HG03558 (cell line): ENCODE results near the gene OCIAD1.
"Not testable (repeated sequence)": the region's sequence is repeated elsewhere in the genome, so short reads cannot be mapped to it uniquely, and the experiment has no call there.

Experiments used
- ATAC-seq: cut with Tn5 transposase; IDR thresholded peaks from one replicate; pipeline ENCODE4 v1.9.1; 2021; ENCODE audit warnings: moderate number of reproducible peaks; ENCODE audit not compliant: unreplicated experiment; ENCODE audit errors: extremely low read depth

Gene OCIAD1

DNA sequence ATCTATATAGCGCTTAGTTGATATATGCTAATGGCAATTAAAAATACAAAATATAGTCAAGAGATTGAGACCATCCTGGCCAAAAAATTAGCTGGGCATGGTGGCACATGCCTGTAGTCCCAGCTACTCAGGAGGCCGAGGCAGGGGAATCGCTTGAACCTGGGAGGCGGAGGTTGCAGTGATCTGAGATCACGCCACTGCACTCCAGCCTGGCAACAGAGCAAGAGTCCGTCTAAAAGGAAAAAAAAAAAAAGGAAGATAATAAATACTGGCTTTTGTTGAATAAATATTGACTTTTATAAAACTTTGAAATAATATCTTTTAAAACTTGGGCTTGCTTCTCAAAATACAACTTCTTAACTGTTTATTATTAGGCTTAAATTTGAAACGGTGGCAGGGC is 14.6 kb upstream of the OCIAD1 start:
- ATAC-seq = not testable (repeated sequence)

DNA sequence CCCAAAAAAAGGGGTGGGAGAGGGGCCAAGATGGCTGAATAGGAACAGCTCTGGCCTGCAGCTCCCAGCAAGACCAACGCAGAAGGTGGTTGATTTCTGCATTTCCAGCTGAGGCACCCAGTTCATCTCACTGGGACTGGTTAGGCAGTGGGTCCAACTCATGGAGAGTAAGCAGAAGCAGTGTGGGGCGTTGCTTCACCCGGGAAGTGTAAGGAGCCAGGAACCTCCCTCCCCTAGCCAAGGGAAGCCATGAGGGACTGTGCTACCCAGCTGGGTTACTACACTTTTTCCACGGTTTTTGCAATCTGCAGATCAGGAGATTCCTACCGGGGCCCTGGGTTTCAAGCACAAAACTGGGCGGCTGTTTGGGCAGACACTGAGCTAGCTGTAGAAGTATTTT is 13.9 kb upstream of the OCIAD1 start:
- no peak for ATAC-seq

DNA sequence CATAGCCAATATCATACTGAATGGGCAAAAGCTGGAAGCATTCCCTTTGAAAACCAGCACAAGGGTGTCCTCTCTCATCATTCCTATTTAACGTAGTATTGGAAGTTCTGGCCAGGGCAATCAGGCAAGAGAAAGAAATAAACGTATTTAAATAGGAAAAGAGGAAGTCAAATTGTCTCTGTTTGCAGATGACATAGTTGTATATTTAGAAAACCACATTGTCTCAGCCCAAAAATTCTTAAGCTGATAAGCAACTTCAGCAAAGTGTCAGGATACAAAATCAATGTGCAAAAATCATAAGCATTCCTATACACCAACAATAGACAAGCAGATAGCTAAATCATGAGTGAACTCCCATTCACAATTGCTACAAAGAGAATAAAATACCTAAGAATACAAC is 9.5 kb upstream of the OCIAD1 start:
- not testable (repeated sequence) for ATAC-seq

DNA sequence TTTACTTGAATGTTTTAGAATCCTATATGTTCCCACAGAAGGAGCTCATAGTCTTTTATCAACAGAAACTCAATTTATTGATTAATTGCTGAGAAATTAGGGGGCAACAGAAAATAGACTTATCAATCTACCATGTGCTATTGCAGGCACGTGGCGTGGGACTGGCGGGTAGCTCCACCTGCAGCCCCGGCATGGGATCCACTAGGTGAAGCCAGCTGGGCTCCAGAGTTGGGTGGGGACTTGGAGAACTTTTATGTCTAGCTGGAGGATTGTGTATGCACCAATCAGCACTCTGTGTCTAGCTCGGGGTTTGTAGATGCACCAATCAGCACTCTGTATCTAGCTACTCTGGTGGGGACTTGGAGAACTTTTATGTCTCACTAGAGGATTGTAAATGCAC is 3.3 kb upstream of the OCIAD1 start:
- ATAC-seq = no peak

DNA sequence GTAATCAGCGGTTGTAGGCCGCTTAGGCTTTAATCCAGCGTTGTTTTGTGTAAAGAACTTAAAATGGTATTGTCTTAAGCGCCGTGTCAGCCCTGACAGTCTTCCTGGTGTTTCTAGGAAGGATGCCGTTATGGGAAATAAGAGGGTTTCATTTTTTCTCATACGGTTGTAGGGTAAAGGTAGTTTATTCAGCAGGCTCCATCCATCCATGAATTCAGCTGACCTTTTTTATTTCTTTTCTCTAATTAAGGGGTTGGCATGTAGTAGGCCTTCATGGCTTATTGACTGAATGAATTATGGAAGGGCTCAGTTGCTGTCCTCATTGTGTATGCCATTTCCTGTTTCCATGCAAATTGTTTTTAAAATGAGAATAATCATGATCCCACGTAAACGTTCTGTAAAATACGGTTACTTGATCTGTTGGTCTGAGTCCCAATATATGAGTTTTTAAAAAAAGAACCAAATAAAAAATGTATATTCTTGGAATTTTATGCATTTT is 693 bp downstream of the OCIAD1 start:
- ATAC-seq = no peak

DNA sequence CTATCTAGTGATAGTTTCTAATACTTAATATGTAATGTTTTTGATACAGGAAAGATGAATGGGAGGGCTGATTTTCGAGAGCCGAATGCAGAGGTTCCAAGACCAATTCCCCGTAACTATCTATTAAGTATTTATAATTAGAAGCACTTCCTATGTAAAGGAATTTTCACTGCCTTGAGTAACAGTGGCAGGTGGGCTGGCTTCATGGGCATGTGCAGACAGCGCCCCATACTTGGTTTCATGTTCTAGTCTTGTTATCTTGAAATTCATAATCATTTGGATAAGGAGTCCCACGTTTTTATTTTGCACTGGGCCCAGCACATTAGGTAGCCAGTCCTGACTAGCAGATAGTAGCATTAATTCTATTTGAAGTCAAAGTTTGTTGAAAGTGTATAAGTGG is 1.7 kb downstream of the OCIAD1 start:
- no peak for ATAC-seq

DNA sequence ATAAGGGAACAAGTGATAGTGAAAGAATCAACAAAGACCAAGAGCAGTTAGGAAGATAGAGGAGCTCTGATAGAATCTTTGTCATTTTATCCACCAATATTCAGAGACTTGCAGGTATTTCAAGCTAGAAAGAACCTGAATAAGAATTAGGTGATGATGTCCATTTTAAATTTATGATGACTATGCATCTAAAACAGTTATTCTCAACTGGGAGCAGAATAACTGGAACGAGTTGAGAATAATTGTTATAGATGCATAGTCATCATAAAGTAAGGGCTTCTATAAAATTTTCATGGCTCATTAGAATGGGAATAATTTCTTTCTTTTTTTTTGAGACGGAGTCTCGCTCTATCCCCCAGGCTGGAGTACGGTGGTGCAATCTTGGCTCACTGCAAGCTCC is 5.8 kb downstream of the OCIAD1 start:
- ATAC-seq = no peak

DNA sequence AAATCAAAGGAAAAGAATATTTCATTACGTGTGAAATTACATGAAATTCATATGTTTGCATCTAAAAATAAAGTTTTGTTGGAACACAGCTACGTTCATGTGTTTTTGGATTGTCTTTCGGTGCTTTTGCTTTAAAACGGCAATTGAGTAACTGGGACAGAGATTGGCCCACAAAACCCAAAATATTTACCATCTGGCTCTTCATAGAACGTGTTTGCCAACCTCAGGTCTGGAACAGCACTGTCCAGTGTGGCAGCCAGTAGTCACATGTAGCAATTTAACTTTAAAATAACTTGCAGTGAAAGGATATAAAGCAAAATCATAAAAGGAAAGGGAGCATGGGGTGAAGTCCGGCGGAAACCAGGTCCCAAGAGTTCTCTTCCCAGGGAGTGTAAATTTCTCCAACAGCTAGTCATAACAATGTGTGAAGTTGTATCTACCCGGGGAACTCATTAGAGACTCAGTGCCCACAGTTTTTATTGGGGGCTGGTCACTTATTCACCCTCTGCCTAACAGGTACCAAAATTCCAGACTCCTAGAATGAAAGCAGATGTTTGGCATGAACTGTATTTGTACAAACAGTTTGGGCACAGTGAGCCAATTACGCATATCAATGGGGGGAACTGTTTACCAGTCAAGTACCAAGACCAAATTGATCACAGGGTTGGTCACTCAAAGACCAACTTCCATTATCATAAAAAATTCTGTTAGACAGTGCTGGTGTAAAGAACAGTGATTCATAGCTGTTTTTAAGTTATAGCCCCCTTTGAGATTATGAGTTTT is 10.3 kb downstream of the OCIAD1 start:
- ATAC-seq = no peak

GRCh38 chr4:48844843-48845242 is 14.0 kb downstream of the OCIAD1 start:
- no peak for ATAC-seq

- not testable (repeated sequence) for ATAC-seq
Measured at GRCh38 chr4:48848799-48849198, 17.9 kb downstream of the OCIAD1 start.

- ATAC-seq = no peak
Measured at GRCh38 chr4:48851651-48852050, 20.8 kb downstream of the OCIAD1 start.

DNA sequence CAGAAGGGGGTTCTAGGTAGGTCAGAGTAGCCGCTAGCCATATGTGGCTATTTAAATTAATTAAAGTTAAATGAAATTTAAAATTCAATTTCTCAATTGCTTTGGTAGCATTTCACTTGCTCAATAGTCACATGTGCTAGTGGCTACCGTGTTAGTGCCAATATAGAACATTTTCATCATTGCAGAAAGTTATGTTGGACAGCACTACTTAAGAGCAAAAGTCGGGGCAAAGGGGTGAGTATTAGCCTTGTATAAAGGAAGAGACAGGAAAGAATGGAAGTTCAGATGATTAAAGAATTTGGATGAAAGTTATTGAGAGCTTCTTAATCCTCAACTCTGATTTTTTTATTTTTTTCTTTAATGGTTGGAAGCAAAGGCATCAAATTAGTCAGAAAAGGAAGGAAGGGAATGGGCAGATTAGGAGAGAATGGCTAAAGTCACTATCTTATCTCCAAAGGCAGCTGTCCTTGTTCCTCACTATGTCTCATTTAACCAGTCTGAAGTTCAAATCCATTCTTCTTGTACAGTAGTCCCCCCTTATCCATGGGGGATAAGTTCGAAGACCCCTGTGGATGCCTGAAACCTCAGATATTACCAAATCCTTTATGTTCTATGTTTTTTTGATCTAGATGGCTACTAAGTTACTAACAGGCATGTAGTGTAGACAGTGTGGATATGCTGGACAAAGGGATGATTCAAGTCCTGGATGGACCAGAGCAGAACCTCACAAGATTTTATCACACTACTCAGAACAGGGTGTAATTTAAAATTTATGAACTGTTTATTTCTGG is 22.9 kb downstream of the OCIAD1 start:
- no peak for ATAC-seq

- no peak for ATAC-seq
Measured at GRCh38 chr4:48854395-48854683, 23.5 kb downstream of the OCIAD1 start.

DNA sequence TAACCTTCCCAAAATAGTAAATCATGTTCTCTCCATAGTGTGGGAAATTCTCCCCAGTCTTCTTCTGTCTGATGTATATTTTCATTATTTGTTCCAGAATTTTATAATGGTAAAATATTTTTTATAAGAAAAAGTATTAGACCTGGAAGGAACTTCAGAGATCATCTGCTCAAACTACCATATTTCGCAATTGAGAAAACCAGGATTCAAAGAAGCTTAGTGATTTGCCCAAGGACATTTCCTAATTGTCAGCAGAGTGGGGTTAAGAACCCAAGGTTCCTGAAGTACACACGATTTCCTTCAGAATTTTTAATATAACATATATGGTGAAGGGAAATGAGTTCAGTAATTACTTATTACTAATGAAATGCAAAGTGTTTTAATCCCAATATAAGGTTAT is 24.1 kb downstream of the OCIAD1 start:
- no peak for ATAC-seq

GRCh38 chr4:48858130-48858529 is 27.2 kb downstream of the OCIAD1 start:
- ATAC-seq = no peak

DNA sequence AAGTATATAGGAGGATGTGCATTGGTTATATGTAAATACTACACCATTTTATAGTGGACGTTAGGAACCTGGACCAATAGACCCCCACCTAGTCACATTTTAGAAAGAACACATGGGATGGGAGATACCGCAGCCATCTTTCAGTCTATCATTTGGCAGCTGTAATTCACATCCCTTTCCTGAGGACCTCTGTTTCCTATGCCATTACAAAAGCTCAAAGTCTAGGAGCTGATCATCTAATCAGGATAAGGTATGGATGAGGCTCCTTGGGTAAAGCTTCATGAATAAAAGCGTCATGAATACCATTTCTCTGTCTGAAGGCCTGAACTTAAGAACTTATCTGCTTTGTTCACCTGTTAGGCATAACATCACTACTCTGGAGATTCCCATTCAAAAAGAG is 31.1 kb downstream of the OCIAD1 start:
- no peak for ATAC-seq

DNA sequence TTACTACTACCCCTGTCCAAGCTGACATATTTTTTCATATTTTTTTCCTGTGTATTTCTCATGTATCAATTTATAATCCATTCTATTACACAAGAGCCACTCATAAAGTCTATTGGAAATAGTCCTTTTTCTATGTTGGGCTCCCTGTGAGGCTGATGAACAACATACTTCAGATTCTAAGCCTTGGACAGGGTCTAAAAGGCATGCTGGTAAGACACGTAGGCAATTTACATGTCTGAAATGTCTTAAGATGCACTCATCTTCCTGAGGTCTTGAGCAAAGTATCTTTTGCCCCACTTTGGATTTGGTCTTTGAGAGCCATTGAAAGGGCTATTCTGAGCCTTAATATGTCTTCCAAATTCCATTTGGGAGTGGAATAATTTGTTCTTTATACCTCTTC is 31.8 kb downstream of the OCIAD1 start:
- ATAC-seq = no peak

DNA sequence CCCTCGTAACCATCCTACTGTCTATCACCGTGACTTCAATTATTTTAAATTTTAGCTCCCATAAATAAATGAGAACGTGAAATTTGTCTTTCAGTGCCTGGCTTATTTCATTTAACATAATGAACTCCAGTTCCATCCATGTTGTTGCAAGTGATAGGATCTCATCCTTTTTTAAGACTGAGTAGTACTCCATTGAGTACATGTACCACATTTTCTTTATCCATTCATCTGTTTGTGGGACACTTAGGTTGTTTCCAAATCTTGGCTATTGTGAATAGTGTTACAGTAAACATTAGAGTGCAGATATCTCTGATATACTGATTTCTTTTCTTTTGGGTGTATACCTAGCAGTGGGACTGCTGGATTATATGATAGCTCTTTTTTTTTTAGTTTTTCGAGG is 32.8 kb downstream of the OCIAD1 start:
- ATAC-seq = no peak

- not testable (repeated sequence) for ATAC-seq
Measured at GRCh38 chr4:48864696-48865095, 33.8 kb downstream of the OCIAD1 start.

GRCh38 chr4:48877827-48878535 is 47.1 kb downstream of the OCIAD1 start:
- no peak for ATAC-seq
